OCI-LY7 (cell line): ENCODE data around the gene CCDC190.

Experiments used
- EZH2phosphoT487 ChIP-seq: fragments of 200-600 bp; sonication (generic); IDR thresholded peaks from 2 replicates; pipeline ENCODE4 v1.6.1; 2018; ENCODE audit warnings: low read depth, borderline replicate concordance, mild to moderate bottlenecking, mixed run types, antibody characterized with exemption, low read length, moderate library complexity, mixed read lengths
- TF ChIP-seq, protein P1 (sequence below): fragments of 200-600 bp; sonication (generic); conservative IDR thresholded peaks from 2 replicates; pipeline ENCODE4 v1.5.1; 2014; ENCODE audit warnings: mild to moderate bottlenecking, antibody characterized with exemption, low read length, moderate library complexity, mixed read lengths

DNA sequence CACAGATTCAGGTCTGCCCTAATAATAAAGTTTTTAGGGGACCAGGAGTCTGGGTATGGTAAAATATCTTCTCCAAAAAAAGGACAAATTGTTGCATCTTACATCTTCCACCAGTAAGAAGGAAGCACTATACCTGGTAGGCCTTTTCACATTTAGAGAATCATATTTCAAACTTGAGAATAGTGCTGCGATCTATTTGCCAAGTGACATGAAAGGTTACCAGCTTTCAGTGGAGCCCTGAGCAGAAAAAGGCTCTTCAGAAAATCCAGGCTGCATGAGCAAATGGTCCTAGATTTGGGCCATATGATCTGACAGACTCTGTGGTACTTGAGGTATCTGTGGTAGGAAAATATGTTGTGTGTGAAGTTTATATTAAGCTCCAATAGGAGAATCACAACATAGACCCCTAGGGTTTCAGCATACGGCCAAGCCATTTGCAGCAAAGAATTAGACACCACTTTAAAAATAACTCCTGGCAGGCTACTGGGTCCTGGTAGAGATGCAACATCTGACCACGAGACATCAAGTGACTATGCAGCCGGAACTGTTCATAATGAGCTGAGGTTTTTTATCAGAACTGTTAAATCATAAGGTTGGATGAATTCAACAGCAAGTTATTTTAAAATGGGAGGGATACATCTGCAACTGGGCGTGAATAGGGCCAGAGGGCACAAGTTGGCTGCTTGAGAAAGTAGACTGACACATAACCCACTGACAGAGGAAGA lies 38.6 kb upstream of the CCDC190 start:
- TF ChIP-seq, protein P1, sequence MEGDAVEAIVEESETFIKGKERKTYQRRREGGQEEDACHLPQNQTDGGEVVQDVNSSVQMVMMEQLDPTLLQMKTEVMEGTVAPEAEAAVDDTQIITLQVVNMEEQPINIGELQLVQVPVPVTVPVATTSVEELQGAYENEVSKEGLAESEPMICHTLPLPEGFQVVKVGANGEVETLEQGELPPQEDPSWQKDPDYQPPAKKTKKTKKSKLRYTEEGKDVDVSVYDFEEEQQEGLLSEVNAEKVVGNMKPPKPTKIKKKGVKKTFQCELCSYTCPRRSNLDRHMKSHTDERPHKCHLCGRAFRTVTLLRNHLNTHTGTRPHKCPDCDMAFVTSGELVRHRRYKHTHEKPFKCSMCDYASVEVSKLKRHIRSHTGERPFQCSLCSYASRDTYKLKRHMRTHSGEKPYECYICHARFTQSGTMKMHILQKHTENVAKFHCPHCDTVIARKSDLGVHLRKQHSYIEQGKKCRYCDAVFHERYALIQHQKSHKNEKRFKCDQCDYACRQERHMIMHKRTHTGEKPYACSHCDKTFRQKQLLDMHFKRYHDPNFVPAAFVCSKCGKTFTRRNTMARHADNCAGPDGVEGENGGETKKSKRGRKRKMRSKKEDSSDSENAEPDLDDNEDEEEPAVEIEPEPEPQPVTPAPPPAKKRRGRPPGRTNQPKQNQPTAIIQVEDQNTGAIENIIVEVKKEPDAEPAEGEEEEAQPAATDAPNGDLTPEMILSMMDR, result no peak
- TF ChIP-seq EZH2phosphoT487, result no peak
